ENCODE results near the gene MINDY2. TPM values are rescaled to one million over a fixed set of nuclear protein-coding genes. Genes with fewer than 3 reads are reported as not detected.
"Not testable (repeated sequence)": the region's sequence is repeated elsewhere in the genome, so short reads cannot be mapped to it uniquely, and the experiment has no call there.

MINDY2 gene
- total RNA-seq, 4 donors from 2014 or later: 7.1 to 22.0 (median 9.8) TPM

- H3K27me3 ChIP-seq: no peaks in the 10 kb centered on the region
- H3K4me3 ChIP-seq: no peak overlapping the region
- intact Hi-C loops (cut with DNase I; ENCODE audit: low total_unique reads) (no loop called here), in situ Hi-C loops (cut with MboI; ENCODE audit: low sequenced_read_pairs in 4 of 4) (loop anchor here in 2 of 4 donors (10.0 to 25.0 kb wide), 2 partner anchors 525 to 538 kb away; no protein-coding TSS in a partner anchor)
- H3K9me3 ChIP-seq: no peaks in the 10 kb centered on the region
- DNase-seq (no peak), ATAC-seq (no peak)
- no peaks in the 10 kb centered on the region for H3K36me3 ChIP-seq
- TF ChIP-seq, protein P1, sequence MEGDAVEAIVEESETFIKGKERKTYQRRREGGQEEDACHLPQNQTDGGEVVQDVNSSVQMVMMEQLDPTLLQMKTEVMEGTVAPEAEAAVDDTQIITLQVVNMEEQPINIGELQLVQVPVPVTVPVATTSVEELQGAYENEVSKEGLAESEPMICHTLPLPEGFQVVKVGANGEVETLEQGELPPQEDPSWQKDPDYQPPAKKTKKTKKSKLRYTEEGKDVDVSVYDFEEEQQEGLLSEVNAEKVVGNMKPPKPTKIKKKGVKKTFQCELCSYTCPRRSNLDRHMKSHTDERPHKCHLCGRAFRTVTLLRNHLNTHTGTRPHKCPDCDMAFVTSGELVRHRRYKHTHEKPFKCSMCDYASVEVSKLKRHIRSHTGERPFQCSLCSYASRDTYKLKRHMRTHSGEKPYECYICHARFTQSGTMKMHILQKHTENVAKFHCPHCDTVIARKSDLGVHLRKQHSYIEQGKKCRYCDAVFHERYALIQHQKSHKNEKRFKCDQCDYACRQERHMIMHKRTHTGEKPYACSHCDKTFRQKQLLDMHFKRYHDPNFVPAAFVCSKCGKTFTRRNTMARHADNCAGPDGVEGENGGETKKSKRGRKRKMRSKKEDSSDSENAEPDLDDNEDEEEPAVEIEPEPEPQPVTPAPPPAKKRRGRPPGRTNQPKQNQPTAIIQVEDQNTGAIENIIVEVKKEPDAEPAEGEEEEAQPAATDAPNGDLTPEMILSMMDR (IDR thresholded peaks at IDR 0.05 in 4 of 5, conservative IDR thresholded peaks at IDR 0.05 in 1 of 5): no peak
- TF ChIP-seq POLR2A (IDR thresholded peaks at IDR 0.05): no peak
- no peak overlapping the region for H3K27ac ChIP-seq
- H3K4me1 ChIP-seq: no peaks in the 10 kb centered on the region
Observed at GRCh38 chr15:58762731-58763130, 8.4 kb upstream of the MINDY2 start.

- DNase-seq: no peak
- no peaks in the 10 kb centered on the region for H3K36me3 ChIP-seq
- H3K27ac ChIP-seq: no peak overlapping the region
- H3K9me3 ChIP-seq: no peaks in the 10 kb centered on the region
- TF ChIP-seq, protein P1 (IDR thresholded peaks at IDR 0.05 in 4 of 5, conservative IDR thresholded peaks at IDR 0.05 in 1 of 5): no peak
- no peak for TF ChIP-seq POLR2A (IDR thresholded peaks at IDR 0.05)
- in situ Hi-C loops (cut with MboI; ENCODE audit: low sequenced_read_pairs in 4 of 4) (loop anchor here in 2 of 4 donors (10.0 to 25.0 kb wide), 2 partner anchors 527 to 540 kb away; no protein-coding TSS in a partner anchor), intact Hi-C loops (cut with DNase I; ENCODE audit: low total_unique reads) (no loop called here)
- no peak overlapping the region for H3K4me3 ChIP-seq
- no peaks in the 10 kb centered on the region for H3K27me3 ChIP-seq
- ATAC-seq: no peak
- H3K4me1 ChIP-seq: no peaks in the 10 kb centered on the region
Observed at GRCh38 chr15:58764468-58764867, 6.6 kb upstream of the MINDY2 start.

GRCh38 chr15:58766290-58766689 lies 4.8 kb upstream of the MINDY2 start:
- TF ChIP-seq POLR2A (IDR thresholded peaks at IDR 0.05): no peak
- TF ChIP-seq, protein P1 (IDR thresholded peaks at IDR 0.05 in 4 of 5, conservative IDR thresholded peaks at IDR 0.05 in 1 of 5): no peak
- ATAC-seq (no peak), DNase-seq (no peak)
- H3K4me1 ChIP-seq: peaks cover 7 to 9% of the 10 kb centered on the region in 2 donors
- H3K27me3 ChIP-seq: no peaks in the 10 kb centered on the region
- H3K4me3 ChIP-seq: no peak overlapping the region
- no peaks in the 10 kb centered on the region for H3K9me3 ChIP-seq
- in situ Hi-C loops (cut with MboI; ENCODE audit: low sequenced_read_pairs in 4 of 4) (loop anchor here in 2 of 4 donors (10.0 to 25.0 kb wide), 2 partner anchors 529 to 541 kb away; no protein-coding TSS in a partner anchor), intact Hi-C loops (cut with DNase I; ENCODE audit: low total_unique reads) (no loop called here)
- H3K27ac ChIP-seq: no peak overlapping the region
- H3K36me3 ChIP-seq: no peaks in the 10 kb centered on the region

DNA sequence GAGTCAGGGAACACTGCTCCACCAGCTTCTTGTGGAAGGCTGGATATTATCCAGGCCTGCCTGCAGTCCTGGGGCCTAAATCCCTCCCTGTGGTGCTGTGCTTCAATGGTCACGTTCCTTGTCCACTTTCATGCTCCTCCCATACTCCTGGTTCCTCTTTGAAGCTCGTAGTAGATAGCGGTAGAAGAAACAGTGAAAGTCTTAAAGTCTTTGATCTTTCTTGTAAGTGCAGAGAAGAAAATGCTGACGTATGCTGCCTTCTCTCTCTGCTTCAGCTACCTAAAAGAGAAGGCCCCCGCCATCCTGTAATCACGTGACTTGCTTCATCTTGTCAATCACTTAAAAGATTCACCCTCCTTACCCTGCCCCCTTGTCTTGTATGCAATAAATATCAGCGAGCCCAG lies 2.5 kb upstream of the MINDY2 start:
- DNase-seq; H3K4me3 ChIP-seq; intact Hi-C loops (cut with DNase I; ENCODE audit: low total_unique reads); H3K9me3 ChIP-seq; ATAC-seq; H3K27ac ChIP-seq; H3K36me3 ChIP-seq; H3K27me3 ChIP-seq: not testable (repeated sequence)
- peaks cover 24 to 25% of the 10 kb centered on the region in 2 donors for H3K4me1 ChIP-seq
- in situ Hi-C loops (cut with MboI; ENCODE audit: low sequenced_read_pairs in 4 of 4): loop anchor here in 2 of 4 donors (10.0 to 25.0 kb wide), 2 partner anchors 531 to 544 kb away; no protein-coding TSS in a partner anchor

GRCh38 chr15:58770519-58770856 lies 614 bp upstream of the MINDY2 start:
- DNase-seq (no peak), ATAC-seq (peak; percentile 45 to 60)
- TF ChIP-seq, protein P1 (IDR thresholded peaks at IDR 0.05 in 4 of 5, conservative IDR thresholded peaks at IDR 0.05 in 1 of 5): peak in 2 of 5 experiments; percentile 23 to 32
- TF ChIP-seq POLR2A (IDR thresholded peaks at IDR 0.05): no peak
- H3K27ac ChIP-seq: peak overlapping the region; percentile 92 to 99 (median 98)
- no peaks in the 10 kb centered on the region for H3K27me3 ChIP-seq
- H3K4me3 ChIP-seq: peak overlapping the region; percentile 70 to 97 (median 92)
- H3K36me3 ChIP-seq: no peaks in the 10 kb centered on the region
- no peaks in the 10 kb centered on the region for H3K9me3 ChIP-seq
- intact Hi-C loops (cut with DNase I; ENCODE audit: low total_unique reads) (loop anchor here (2.0 to 10.0 kb wide), 6 partner anchors 217 to 667 kb away; partner anchors contain the start of genes FAM81A, MYO1E and RNF111), in situ Hi-C loops (cut with MboI; ENCODE audit: low sequenced_read_pairs in 4 of 4) (loop anchor here in 1 of 4 donors (25.0 kb wide), 1 partner anchor 533 kb away; no protein-coding TSS in a partner anchor)
- peaks cover 39 to 40% of the 10 kb centered on the region in 2 donors for H3K4me1 ChIP-seq

Measured in gastrocnemius medialis (tissue), 4 donors.